OCI-LY3 (cell line): Measurements from ENCODE around the gene CLSTN2.

Experiments
- H2AFZ ChIP-seq: fragments of 200-600, 300-600 bp; shearing (Covaris generic); 2 replicates; pipeline ENCODE4 v1.6.0; 2014; ENCODE audit warnings: antibody characterized with exemption, low read depth, low read length
- H3K27ac ChIP-seq: fragments of 200-600, 300-600 bp; sonication (generic); 2 replicates; pipeline ENCODE4 v1.5.1; 2014; ENCODE audit warnings: mild to moderate bottlenecking, low read length, moderate library complexity, mixed read lengths
- H3K27me3 ChIP-seq: fragments of 200-600, 300-600 bp; sonication (generic); 2 replicates; pipeline ENCODE4 v1.6.1; 2014; ENCODE audit warnings: low read depth, low read length, mixed read lengths
- H3K36me3 ChIP-seq: fragments of 200-600, 300-600 bp; sonication (generic); replicated peaks from 2 replicates; pipeline ENCODE3; 2014; ENCODE audit warnings: low read depth, low read length, mixed read lengths
- H3K4me1 ChIP-seq: fragments of 300-600, 200-600 bp; sonication (generic); 2 replicates; pipeline ENCODE4 v1.6.1; 2014; ENCODE audit warnings: low read length, mixed read lengths
- H3K4me2 ChIP-seq: fragments of 200-600, 300-600 bp; sonication (generic); 2 replicates; pipeline ENCODE4 v1.6.1; 2014; ENCODE audit warnings: low read length, mixed read lengths
- H3K4me3 ChIP-seq: fragments of 300-600, 200-600 bp; sonication (generic); 2 replicates; pipeline ENCODE4 v1.5.1; 2014; ENCODE audit warnings: antibody characterized with exemption, mild to moderate bottlenecking, low read length, moderate library complexity
- H3K79me2 ChIP-seq: fragments of 300-600, 200-600 bp; shearing (Covaris generic); 2 replicates; pipeline ENCODE4 v1.6.1; 2014; ENCODE audit warnings: mild to moderate bottlenecking, low read length, mixed read lengths
- H3K9ac ChIP-seq: fragments of 300-600, 200-600 bp; shearing (Covaris generic); 2 replicates; pipeline ENCODE4 v1.6.0; 2014; ENCODE audit warnings: mild to moderate bottlenecking, low read length, moderate library complexity
- H3K9me3 ChIP-seq: fragments of 200-600, 300-600 bp; shearing (Covaris generic); 2 replicates; pipeline ENCODE4 v1.6.1; 2014; ENCODE audit warnings: low read length, mixed read lengths; ENCODE audit not compliant: insufficient read depth
- H4K20me1 ChIP-seq: fragments of 200-600, 300-600 bp; sonication (generic); 2 replicates; pipeline ENCODE4 v1.6.1; 2016; ENCODE audit warnings: low read length, mixed read lengths; ENCODE audit not compliant: insufficient read depth
- CTCF ChIP-seq: fragments of 200-600, 300-600 bp; sonication (generic); IDR thresholded peaks from 2 replicates; pipeline ENCODE4 v1.5.1; 2014; ENCODE audit warnings: antibody characterized with exemption, low read length, low read depth
- EZH2phosphoT487 ChIP-seq: fragments of 200-600 bp; shearing (Covaris generic); IDR thresholded peaks from 2 replicates; pipeline ENCODE4 v1.6.1; 2018; ENCODE audit warnings: antibody characterized with exemption, mixed run types, low read depth

Gene CLSTN2

GRCh38 chr3:140501061-140501769 lies 566.2 kb downstream of the CLSTN2 start:
- H3K27me3 ChIP-seq: no peaks in the 10 kb centered on the region
- H3K36me3 ChIP-seq: no peaks in the 10 kb centered on the region
- H3K9me3 ChIP-seq: no peaks in the 10 kb centered on the region
- no peak overlapping the region for H2AFZ ChIP-seq
- no peak overlapping the region for H3K27ac ChIP-seq
- peaks cover 11% of the 10 kb centered on the region for H3K4me1 ChIP-seq
- no peak overlapping the region for H3K9ac ChIP-seq
- H4K20me1 ChIP-seq: no peaks in the 10 kb centered on the region
- H3K4me3 ChIP-seq: no peak overlapping the region
- no peak for TF ChIP-seq CTCF
- TF ChIP-seq EZH2phosphoT487: no peak
- H3K79me2 ChIP-seq: no peaks in the 10 kb centered on the region
- no peak overlapping the region for H3K4me2 ChIP-seq

- no peak for TF ChIP-seq EZH2phosphoT487
- no peak for TF ChIP-seq CTCF
- no peak overlapping the region for H3K27ac ChIP-seq
- H2AFZ ChIP-seq: no peak overlapping the region
- H4K20me1 ChIP-seq: no peaks in the 10 kb centered on the region
- H3K4me1 ChIP-seq: peaks cover 8% of the 10 kb centered on the region; the same call in 1 of the 2 replicates
- no peak overlapping the region for H3K4me2 ChIP-seq
- no peaks in the 10 kb centered on the region for H3K36me3 ChIP-seq
- no peak overlapping the region for H3K4me3 ChIP-seq
- no peaks in the 10 kb centered on the region for H3K9me3 ChIP-seq
- no peaks in the 10 kb centered on the region for H3K27me3 ChIP-seq
- no peaks in the 10 kb centered on the region for H3K79me2 ChIP-seq
- no peak overlapping the region for H3K9ac ChIP-seq
These were observed 566.9 kb downstream of the CLSTN2 start for GRCh38 chr3:140501770-140502364.

DNA sequence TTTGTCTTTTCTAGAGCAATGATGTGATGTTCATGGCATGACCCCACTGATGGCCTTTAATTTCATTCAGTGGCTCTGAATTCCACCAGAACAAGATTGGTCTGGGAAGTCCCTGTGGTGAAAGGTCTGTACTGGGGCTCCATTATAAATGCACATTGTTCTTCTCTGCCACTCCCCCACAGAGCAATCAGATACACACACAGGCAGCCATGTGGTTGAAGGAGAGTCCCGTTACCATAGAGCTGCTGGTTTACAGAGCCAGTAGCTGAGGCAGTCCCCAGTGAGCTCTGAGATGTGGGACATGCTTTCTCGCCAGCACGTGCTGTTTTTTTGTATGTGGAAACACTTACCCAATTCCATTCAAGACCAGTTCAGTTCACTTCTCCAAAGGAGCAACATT lies 570.2 kb downstream of the CLSTN2 start:
- Histone ChIP-seq H4K20me1 (no peaks in the 10 kb centered on the region), H3K27me3 (0 out of 2 replicates have a peak, but pooled peaks cover 2% of the 10 kb centered on the region), H3K4me2 (no peak overlapping the region), H3K79me2 (no peaks in the 10 kb centered on the region), H3K4me3 (no peak overlapping the region), H3K9ac (no peak overlapping the region), H3K27ac (no peak overlapping the region), H3K4me1 (peaks cover 8% of the 10 kb centered on the region; the same call in 1 of the 2 replicates), H3K9me3 (no peaks in the 10 kb centered on the region), H3K36me3 (no peaks in the 10 kb centered on the region), H2AFZ (no peak overlapping the region)
- TF ChIP-seq CTCF: no peak
- no peak for TF ChIP-seq EZH2phosphoT487

DNA sequence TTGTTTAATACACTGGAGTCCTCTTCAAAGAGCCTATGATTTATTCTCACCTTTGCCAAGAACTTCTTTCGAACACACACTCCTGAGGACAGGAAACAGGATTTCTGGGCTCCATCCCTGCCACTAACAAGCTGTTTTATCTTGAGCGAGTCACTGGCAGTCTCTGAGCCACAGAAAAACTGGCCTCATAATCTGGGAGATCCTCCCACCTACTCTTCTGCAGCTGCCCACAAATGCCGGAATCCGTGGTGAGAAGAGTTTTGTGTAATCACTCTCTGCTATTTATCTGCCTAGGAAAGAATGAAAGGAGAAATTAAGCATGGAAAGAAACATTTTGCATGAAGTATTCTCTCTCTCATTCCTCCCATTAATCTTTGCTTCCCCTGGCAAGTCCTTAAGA lies 570.9 kb downstream of the CLSTN2 start:
- Histone ChIP-seq H3K79me2 (no peaks in the 10 kb centered on the region), H3K36me3 (no peaks in the 10 kb centered on the region), H3K4me1 (peaks cover 8% of the 10 kb centered on the region; the same call in 1 of the 2 replicates), H2AFZ (no peak overlapping the region), H3K27ac (no peak overlapping the region), H3K9me3 (no peaks in the 10 kb centered on the region), H3K27me3 (0 out of 2 replicates have a peak, but pooled peaks cover 2% of the 10 kb centered on the region), H4K20me1 (no peaks in the 10 kb centered on the region), H3K4me2 (no peak overlapping the region), H3K9ac (no peak overlapping the region), H3K4me3 (no peak overlapping the region)
- TF ChIP-seq EZH2phosphoT487 (no peak), CTCF (no peak)
